GM12873 (cell line): ENCODE results near the gene TIMP4.

Experiments
- CTCF ChIP-seq: IDR thresholded peaks from 2 replicates; pipeline ENCODE4 v1.5.1; 2012; ENCODE audit warnings: low read depth, mild to moderate bottlenecking, moderate library complexity, low read length, control low read depth; ENCODE audit not compliant: insufficient read depth; ENCODE audit errors: missing control alignments

TIMP4 gene

GRCh38 chr3:12158387-12159226, at the start of gene TIMP4:
Gene TIMP4 (minus strand): TSS chr3:12158912. CDS start chr3:12158840, 72 bp downstream.
- no peak for TF ChIP-seq CTCF

GRCh38 chr3:12205171-12205570, 46.5 kb upstream of the TIMP4 start:
- TF ChIP-seq CTCF = no peak

- TF ChIP-seq CTCF = no peak
These were observed 43.1 kb upstream of the TIMP4 start for GRCh38 chr3:12201813-12202212.

GRCh38 chr3:12198301-12198700, 39.6 kb upstream of the TIMP4 start:
- TF ChIP-seq CTCF = no peak

- no peak for TF ChIP-seq CTCF
These were observed 38.8 kb upstream of the TIMP4 start for GRCh38 chr3:12197475-12197874.

- no peak for TF ChIP-seq CTCF
These were observed 38.0 kb upstream of the TIMP4 start for GRCh38 chr3:12196684-12197083.

- no peak for TF ChIP-seq CTCF
These were observed 36.5 kb upstream of the TIMP4 start for GRCh38 chr3:12195231-12195630.
